SH-SY5Y (cell line): ENCODE data around the gene RSPH1.

Source experiments
- GATA2 ChIP-seq: IDR thresholded peaks from 2 replicates; pipeline ENCODE4 v1.6.1; 2011; ENCODE audit warnings: mild to moderate bottlenecking, low read depth, low read length
- GATA3 ChIP-seq: IDR thresholded peaks from 2 replicates; pipeline ENCODE4 v1.6.1; 2011; ENCODE audit warnings: low read depth, mild to moderate bottlenecking, low read length, moderate library complexity

Gene RSPH1

DNA sequence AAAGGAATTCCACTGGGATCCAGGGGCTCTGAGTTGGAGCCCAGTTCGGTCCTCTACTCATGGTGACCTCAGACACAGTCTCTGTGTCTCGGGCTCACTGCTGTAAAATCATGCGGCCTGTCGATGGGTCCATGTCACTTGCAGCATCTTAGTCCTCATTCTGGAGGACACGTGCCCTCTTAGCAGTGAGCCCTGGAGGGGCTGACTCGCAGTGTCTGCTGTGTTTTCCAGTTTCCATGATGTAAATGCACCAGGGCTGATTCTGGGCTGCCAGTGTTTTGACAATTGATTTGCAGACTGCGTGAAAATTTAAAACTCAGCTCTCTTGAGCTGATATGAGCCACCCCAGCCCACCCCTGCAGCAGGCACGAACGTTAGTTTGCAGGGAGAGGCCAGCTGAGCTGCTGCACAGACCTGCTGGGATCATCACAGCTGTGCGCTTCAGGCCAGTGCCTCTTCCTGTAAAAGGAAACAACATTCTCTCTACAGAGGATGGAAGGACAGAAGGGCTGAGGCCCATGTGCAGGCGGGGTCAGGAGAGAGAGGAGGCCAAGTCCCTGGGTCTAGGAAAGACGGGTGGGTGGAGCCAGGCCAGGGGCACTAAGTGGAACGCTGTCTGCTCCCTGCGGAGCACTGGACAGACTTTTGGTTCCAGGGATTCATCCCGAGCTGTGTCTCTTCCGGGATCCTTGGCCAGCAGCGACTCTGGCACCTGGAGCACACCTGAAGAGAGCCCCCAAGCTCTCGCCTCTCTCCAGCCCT lies 42.6 kb downstream of the RSPH1 start:
- TF ChIP-seq GATA3 (no peak), GATA2 (no peak)

DNA sequence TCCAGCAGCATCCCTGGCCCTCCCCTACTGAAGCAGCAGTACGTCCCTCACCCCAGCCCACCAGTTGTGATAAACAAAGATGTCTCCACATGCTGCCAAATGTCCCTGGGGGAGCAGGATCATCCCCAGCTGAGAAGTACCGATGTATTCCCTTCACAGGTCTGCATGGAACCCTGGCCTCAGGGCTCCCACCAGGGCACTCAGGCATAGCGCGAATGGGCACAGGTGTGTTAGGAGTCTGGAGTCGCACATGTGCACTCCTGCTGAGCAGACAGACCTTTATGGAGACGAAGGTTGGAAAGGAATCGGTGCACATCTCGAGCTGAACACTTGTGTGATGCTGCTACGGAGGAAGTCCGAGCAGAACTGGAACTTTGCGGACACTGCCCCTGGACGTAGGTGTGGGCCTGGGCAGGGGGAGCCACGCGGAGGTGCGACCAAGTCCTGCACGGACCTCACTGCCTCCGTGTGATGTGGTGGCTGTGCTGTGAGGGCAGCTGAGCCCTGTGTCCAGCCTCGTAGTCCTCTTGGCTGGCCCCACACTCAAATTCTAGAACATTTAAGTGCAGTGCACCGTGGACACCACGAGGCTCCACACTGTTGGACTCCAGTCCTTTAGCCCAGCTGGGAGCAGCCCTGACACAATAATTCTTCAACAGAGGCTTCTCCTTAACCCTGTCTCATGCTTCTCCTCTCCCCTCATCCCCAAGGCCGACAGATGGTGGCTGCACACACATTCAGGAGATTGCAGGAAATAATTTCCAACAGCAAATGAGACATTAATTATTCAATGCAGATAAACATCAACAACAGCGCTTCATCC lies 43.4 kb downstream of the RSPH1 start:
- no peak for TF ChIP-seq GATA3
- TF ChIP-seq GATA2, result no peak

DNA sequence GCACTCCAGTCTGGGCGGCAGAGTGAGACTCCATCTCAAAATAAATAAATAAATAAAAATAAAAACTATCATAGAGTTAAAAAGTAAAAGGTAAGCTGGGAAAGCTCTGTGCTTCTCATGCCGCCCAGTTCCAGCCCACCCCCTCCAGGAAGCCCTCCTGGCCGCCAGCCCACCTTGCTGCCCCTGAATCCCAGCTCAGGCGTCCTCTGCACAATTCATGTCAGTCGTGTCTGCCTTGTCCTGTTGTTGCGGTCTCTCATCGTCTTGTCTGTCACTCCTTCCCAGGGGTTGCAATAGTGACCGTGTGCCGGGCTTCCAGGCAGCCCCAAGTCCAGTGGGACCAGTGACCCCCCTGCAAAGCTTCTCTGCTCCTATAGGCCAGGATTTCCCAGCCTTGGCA lies 44.1 kb downstream of the RSPH1 start:
- no peak for TF ChIP-seq GATA3
- no peak for TF ChIP-seq GATA2

DNA sequence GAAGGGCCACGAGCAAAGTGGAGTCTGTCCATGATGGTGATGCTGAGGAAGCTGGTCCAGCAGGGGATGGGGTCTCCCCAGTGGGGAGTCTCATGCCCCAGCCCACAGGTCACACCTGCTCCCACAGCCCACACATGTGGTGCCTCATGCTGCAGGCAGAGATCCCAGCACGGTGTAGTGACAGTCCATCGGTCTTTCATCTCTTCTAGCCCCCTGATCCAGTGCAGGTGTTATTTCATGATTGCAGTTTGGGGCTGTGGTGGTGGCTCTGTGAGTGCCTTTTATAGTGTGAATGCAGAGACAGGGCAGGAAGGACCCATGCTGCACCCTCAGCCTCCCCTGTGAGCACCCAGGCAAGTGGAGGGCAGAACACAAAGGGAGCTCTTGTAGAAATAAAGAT lies 47.3 kb downstream of the RSPH1 start:
- no peak for TF ChIP-seq GATA2
- no peak for TF ChIP-seq GATA3

DNA sequence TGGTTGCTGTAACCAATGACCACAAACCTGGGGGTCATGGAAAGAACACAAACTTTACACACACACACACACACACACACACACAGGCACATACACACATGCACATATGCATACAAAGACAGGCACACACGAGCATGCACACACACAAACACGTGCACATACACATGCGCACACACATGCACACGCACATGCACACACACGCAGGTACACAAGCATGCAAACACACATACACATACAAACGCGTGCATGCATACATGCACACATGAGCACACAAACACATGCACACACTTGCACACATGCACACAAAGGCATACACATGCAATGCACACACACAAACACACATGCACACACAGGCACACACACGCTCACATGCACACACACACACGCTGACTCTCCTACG lies 48.3 kb downstream of the RSPH1 start:
- TF ChIP-seq GATA2, result no peak

DNA sequence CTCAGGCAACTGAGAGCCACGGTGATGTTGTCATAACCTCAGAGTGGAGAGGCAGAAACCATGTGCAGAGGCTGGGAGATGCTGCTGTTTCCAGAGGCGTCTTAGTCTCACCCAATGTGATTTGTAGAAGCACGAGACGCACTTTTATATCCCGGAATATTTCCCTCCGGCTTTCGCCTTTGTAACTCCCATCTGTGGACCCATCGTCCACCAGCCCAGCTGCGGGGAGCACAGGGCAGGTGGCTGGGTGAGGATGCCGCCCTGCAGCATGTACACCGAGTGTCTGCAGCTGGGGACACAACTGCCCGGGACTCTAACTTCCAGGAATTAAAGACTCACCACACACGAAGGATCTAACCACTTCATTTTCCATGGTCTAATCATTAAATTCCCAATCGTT lies 48.8 kb downstream of the RSPH1 start:
- TF ChIP-seq GATA2 (no peak), GATA3 (no peak)

DNA sequence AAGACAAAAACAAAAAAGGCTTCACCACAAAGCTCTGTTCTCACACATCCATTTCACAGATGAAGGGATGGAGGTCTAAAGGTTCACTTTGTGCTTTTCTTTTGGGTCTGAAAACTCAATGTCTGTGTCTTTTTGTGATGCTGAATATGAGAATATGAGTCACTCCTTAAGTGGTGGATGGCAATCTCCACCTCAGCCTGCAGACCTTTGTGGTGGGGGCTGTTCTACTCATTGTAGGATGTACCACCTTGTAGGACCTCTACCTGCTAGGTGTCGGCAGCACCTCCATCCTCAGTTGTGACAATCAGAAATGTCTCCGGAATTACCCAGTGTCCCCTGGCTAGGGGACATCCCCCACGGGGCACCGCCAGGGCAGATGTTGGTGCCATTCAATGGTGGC lies 49.5 kb downstream of the RSPH1 start:
- no peak for TF ChIP-seq GATA3
- TF ChIP-seq GATA2, result no peak

DNA sequence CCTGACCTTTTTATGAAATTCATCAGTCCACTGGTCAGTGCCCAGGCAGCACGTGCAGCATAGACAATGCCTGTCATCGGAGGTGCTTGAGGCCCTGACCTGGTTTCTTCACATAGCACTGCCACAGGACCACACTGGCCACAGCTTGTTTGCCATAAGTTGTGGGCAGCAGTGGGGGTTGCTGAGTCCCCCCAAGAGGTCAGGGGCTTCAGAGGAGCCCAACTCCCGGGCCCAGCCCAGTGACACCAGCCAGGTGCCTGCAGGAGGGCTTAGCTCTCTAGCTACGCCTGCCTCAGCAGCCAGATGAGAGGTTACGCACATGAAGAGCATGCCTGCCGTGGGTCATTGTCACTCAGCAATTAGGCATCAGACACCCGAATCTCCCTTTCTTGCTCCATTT lies 50.7 kb downstream of the RSPH1 start:
- TF ChIP-seq GATA2 (no peak), GATA3 (no peak)

DNA sequence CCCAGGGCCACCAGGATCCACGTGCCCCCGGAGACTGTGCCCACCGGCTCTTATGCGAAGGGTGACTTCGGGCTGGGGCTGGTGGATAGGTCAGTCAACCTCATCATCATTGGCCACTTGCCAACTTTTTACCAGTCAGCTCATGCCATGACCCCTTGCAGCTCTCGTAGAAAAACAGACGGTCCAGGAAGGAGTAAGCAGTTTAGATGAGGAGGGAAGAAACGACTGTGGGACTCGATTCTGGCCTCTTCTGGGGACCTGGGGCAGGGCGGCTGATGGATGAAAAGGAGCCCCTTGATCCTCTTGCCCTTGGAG lies 51.3 kb downstream of the RSPH1 start:
- TF ChIP-seq GATA3 (no peak), GATA2 (no peak)

DNA sequence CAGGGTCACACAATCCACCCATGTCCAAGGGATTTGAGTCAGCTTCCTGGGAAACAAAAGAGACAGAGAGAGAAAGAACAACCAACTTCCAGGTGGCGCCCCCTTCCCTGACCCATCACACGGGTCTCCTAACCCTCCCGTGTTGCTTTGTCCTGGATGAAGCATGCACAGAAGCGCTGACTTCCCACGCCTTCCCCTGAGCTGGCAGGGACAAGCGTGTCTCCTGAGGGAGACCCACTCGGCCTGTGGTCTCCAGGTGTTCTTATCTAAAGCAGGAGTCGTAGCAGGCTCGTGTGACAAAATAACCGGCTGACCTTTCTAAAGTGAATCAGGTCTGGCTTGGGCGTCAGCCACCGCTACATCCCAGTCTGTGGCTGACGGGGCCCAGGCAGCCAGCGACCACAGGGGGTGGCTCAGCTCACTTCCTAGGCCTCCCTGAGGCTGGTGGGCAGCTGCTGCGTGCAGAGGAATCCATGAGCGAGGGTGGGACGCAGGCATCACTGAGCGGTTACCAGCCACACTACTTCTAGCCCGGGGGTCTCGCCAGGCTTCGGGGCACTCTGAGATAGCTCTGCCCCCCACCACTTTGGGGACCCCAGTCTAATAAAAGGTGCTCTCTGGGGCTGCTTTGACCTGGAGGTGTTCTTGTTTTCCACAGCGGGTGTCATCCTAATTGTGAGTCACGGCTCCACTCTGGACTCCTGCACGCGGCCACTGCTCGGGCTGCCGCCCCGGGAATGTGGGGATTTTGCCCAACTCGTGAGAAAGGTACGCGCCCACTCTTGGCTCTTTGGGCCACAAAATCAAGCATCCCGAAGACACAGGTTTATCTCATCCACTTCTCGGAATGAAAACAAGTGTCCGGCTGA lies 51.9 kb downstream of the RSPH1 start:
- TF ChIP-seq GATA3 (no peak), GATA2 (no peak)

DNA sequence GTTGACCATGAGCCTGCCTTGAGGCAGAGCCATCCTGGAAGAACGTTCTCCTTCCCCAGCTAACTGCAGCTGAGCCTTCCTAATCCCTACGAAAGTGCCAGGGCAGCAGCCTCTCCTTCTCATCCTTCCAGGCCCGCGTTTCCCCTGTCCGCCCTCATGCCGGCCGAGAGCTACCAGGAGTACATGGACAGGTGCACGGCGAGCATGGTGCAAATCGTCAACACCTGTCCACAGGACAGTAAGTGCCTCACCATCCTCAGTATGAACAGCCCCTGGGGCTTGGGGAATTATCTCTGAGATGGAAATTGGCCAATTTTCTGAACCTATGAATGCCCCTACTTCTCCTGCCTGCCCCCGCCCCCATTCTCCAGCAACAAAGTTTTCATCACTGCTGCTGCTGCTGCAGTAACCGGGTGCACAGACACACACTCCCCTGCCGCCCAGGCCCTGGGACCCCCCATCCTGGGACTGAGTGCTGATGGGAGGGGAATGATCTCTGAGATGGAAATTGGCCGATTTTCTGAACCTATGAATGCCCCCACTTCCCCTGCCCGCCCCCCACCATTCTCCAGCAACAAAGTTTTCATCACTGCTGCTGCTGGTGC lies 52.7 kb downstream of the RSPH1 start:
- no peak for TF ChIP-seq GATA2
- no peak for TF ChIP-seq GATA3

DNA sequence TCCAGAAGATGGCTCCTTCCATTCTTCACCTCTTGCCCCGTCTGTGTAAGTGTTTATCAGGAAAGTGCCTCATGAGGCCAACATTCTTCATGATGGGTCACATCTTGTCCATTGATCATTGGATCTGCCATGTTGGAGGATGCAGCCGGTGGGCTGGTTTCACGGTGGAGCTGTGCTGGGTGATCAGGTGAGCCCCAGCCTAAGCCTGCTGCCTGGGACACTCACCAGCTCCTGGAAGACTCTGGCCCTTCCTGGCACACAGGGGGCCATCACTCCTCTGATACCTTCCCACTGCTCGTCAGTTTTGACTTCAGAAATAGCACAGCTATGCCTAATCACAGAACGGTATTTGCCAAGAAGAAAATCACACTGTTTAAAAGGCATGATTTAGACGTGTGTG lies 54.1 kb downstream of the RSPH1 start:
- TF ChIP-seq GATA3, result no peak
- TF ChIP-seq GATA2, result no peak

DNA sequence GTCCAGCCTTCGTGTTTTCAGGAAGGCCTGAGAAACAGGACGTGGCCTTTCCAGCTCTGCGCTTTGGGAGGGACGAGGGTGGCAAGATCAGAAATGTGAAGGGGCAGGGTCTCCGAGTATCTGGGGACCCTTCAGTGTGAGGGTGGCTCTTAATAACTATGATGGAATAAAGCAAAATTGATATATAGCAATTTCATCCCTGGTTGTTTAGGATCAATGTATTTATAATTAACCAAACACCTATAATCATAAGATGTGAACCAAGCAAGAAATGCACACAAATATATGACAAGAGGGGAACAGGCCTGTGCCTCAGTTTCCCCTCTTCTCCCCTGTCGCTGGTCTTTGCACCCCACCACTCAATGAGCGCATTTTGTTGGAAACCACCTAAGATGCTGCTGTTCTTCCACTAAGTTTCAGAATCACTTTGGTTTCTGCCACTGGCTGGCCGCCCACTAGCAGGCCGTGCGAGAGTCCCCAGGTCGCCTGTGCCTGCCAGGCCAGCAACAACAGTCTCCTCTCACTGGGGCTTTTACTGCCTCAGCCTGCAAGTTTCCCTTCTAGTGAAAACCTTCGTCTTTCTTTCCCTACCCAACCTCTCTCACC lies 55.7 kb downstream of the RSPH1 start:
- TF ChIP-seq GATA2 (no peak), GATA3 (no peak)

DNA sequence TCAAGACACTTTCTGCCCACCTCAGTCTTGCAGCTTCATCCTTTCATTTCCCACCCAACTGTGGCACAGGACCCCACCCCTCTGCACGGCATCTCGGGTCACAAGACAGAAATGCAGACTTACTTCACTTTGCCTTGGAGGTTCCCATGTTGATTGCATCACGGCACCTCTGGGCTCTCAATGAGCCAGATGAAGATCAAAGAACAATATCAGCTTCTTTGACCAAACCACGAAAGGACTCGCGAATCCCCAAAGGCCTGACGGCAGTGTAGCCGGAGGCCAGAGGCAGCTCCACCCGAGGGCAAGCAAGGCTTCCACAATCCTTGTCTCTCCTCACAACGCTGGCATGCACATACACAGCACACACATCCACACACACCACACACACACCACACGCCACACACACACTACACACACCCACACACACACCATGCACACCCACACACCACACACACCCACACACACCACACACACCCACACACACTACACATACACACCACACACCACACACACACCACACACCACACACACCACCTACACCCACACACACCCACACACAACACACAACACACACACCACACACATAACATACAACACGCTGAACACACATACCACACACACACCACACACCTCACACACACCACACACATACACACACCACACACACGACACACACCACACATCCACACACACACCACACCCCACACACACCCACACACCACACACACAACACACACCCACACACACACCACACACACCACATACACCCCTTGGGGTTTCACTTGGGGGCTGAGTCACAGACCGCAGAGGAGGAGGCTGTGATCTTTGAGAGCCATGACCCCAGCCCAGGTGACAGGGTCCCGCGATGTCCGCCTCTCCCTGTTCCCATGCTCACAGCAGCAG lies 56.5 kb downstream of the RSPH1 start:
- no peak for TF ChIP-seq GATA3
- TF ChIP-seq GATA2, result no peak
